HG03571 (cell line): ENCODE data around the gene RNF123.

Experiments used
- ATAC-seq: cut with Tn5 transposase; IDR thresholded peaks from one replicate; pipeline ENCODE4 v1.9.1; 2021; ENCODE audit not compliant: unreplicated experiment

The RNF123 gene

GRCh38 chr3:49657208-49657915 lies 32.0 kb upstream of the RNF123 start:
- no peak for ATAC-seq

GRCh38 chr3:49658711-49659110 lies 30.6 kb upstream of the RNF123 start:
- ATAC-seq = no peak

GRCh38 chr3:49659756-49660155 lies 29.6 kb upstream of the RNF123 start:
- ATAC-seq = no peak

- ATAC-seq = no peak
These were observed 28.1 kb upstream of the RNF123 start for GRCh38 chr3:49661281-49661680.

GRCh38 chr3:49662021-49662420 lies 27.3 kb upstream of the RNF123 start:
- ATAC-seq = no peak

GRCh38 chr3:49662720-49663413 lies 26.5 kb upstream of the RNF123 start:
- no peak for ATAC-seq

- no peak for ATAC-seq
These were observed 25.5 kb upstream of the RNF123 start for GRCh38 chr3:49663831-49664230.

GRCh38 chr3:49664300-49664699 lies 25.1 kb upstream of the RNF123 start:
- ATAC-seq = no peak

GRCh38 chr3:49665822-49666519 lies 23.4 kb upstream of the RNF123 start:
- ATAC-seq = no peak

- ATAC-seq = no peak
These were observed 22.8 kb upstream of the RNF123 start for GRCh38 chr3:49666592-49666991.

GRCh38 chr3:49667701-49668413 lies 21.5 kb upstream of the RNF123 start:
- ATAC-seq = no peak

GRCh38 chr3:49668414-49668797 lies 21.0 kb upstream of the RNF123 start:
- no peak for ATAC-seq

- ATAC-seq = no peak
These were observed 20.5 kb upstream of the RNF123 start for GRCh38 chr3:49668861-49669260.

GRCh38 chr3:49669352-49669751 lies 20.0 kb upstream of the RNF123 start:
- no peak for ATAC-seq

GRCh38 chr3:49670940-49671290 lies 18.4 kb upstream of the RNF123 start:
- no peak for ATAC-seq

- ATAC-seq = no peak
These were observed 17.8 kb upstream of the RNF123 start for GRCh38 chr3:49671291-49672288.

- no peak for ATAC-seq
These were observed 16.1 kb upstream of the RNF123 start for GRCh38 chr3:49673121-49673714.

GRCh38 chr3:49673715-49674496 lies 15.5 kb upstream of the RNF123 start, which contains the start of gene APEH:
TSS of gene APEH (plus strand) at chr3:49674351. CDS start at chr3:49674402, 51 bp downstream.
- peak; percentile 74 for ATAC-seq

GRCh38 chr3:49674497-49674983 lies 14.8 kb upstream of the RNF123 start:
- peak; percentile 22 for ATAC-seq
